22Rv1 (cell line): ENCODE results near the gene RPL32.
"Not testable (repeated sequence)": the region's sequence is repeated elsewhere in the genome, so short reads cannot be mapped to it uniquely, and the experiment has no call there.

Source experiments
- H3K27ac ChIP-seq: fragments of 450-650 bp; 2 replicates; pipeline ENCODE4 v1.5.1; 2017
- ZFX ChIP-seq: fragments of 450-650 bp; IDR thresholded peaks from 2 replicates; pipeline ENCODE4 v1.6.1; 2017; ENCODE audit warnings: antibody characterized with exemption, borderline replicate concordance
- TF ChIP-seq, protein P1 (sequence below): fragments of 450-650 bp; IDR thresholded peaks from 2 replicates; pipeline ENCODE4 v1.5.1; 2017; ENCODE audit warnings: mild to moderate bottlenecking

Gene RPL32

DNA sequence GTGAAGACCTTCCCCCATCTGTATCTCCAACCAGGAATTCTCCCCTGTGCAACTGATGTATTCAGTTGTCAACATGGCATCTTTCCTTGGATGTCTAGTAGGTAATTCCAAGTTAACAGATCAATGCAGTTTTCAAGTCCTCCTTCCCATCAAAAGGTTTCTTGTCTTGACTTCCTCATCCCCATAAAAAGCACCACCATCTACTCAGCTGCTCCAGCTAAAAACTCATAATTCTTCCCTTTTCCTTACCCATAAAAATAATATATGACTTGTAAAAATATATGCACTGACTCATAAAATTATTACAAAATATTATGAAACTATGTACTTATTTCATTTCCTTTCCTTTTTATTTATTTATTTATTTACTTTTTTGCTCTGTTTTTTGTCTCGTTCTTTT lies 49.9 kb downstream of the RPL32 start:
- TF ChIP-seq, protein P1, sequence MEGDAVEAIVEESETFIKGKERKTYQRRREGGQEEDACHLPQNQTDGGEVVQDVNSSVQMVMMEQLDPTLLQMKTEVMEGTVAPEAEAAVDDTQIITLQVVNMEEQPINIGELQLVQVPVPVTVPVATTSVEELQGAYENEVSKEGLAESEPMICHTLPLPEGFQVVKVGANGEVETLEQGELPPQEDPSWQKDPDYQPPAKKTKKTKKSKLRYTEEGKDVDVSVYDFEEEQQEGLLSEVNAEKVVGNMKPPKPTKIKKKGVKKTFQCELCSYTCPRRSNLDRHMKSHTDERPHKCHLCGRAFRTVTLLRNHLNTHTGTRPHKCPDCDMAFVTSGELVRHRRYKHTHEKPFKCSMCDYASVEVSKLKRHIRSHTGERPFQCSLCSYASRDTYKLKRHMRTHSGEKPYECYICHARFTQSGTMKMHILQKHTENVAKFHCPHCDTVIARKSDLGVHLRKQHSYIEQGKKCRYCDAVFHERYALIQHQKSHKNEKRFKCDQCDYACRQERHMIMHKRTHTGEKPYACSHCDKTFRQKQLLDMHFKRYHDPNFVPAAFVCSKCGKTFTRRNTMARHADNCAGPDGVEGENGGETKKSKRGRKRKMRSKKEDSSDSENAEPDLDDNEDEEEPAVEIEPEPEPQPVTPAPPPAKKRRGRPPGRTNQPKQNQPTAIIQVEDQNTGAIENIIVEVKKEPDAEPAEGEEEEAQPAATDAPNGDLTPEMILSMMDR, result no peak
- TF ChIP-seq ZFX, result no peak
- no peak overlapping the region for H3K27ac ChIP-seq

DNA sequence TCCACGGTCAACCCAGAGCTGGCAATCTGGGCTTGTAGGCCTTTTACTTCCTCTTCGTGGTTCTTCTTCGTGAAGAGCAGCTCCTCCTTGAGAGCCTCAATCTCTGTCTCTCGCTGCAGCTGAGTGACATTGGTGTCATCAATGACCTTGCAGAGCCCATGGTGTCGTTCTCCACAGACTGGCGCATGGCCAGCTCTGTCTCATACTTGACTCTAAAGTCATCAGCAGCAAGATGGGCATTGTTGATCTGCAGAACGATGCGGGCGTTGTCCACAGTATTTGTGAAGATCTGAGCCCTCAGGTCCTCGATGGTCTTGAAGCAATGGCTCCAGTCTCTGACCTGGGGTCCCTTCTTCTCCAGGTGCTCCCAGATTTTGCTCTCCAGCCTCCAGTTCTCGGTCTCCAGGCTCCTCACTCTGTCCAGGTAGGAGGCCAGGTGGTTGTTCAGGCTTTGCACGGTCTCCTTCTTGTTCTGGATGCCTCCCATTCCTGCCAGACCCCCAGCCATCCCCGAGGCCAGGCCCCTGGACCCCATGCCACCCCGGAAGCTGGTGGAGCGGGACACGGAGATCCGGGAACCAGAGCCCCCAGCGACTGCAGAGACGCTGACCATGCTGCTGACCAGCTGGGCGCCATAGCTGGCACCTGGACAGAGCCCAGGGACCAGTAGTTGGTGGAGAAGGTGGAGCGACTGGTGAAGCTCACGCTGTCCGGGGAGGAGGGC lies 53.2 kb downstream of the RPL32 start:
- H3K27ac ChIP-seq, result not testable (repeated sequence)

DNA sequence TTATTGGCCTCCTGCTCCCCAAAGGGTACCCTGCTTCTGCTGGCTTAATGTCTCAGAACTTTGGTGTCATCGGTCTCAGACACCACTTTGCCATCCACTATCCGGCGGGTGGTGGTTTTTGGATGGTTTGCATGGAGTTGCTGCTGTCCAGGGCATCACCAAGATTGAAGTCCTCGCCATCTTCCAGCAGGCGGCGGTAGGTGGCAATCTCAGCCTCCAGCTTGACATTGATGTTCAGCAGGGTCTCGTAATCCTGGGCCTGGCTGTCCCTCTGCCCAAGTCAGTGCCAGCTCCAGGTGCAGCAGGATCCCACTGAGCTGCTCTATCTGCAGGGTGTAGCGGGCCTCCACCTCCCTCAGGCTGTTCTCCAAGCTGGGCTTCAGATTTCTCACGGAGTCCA lies 54.0 kb downstream of the RPL32 start:
- not testable (repeated sequence) for H3K27ac ChIP-seq
- TF ChIP-seq, protein P1, result peak; percentile 29

DNA sequence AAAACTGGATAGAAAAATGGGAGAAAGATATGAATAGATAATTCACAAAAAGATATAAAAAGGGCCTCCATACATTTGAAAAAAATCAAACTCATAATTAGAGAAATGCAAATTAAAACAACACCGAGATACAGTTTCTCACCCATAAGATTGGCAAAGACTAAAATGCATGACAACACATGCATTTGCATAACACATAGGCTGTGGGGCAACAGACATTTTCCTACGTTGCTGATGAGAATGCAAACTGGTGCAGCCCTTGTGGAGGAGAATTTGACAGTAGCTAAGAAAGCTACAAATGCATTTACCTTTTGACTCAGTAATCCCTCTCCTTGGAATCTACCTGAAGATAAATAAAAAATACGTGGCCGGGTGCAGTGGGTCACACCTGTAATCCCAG lies 56.3 kb downstream of the RPL32 start:
- no peak for TF ChIP-seq ZFX
- TF ChIP-seq, protein P1, result no peak
- no peak overlapping the region for H3K27ac ChIP-seq
